ENCODE results near the gene EPHB6. TPM values are rescaled to one million over a fixed set of nuclear protein-coding genes. Genes with fewer than 3 reads are reported as not detected.
A peak's percentile ranks its signal among the peaks of the same experiment; 100 is the strongest.

EPHB6 gene
- total RNA-seq, 2 donors from 2014 or later, result 9.3 to 11.1 TPM

DNA sequence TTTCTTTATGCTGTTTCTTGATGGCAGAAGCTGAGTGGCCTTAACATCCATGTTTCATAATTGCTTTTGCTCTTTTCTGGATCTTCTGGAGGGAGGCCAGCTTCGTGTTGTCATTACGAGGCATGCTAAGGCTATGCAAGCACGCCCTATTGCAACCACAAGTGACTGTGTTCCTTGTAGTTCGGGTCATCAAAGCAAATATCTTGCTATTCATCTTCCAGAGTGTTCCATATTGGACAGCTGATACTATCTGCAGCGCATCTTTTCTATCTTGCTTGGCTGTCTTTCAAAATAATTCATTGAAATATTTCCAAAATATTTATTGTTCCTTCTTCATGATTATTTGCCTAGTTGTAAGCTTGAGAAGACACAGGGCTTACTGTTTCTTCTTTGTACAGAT is 5.0 kb downstream of the EPHB6 start:
- peak; percentile 58 for DNase-seq
- intact Hi-C loops (cut with DNase I), result loop anchor here in 1 of 2 donors (10.0 kb wide), 2 partner anchors 65 to 145 kb away; no protein-coding TSS in a partner anchor
- no peak for ATAC-seq

DNA sequence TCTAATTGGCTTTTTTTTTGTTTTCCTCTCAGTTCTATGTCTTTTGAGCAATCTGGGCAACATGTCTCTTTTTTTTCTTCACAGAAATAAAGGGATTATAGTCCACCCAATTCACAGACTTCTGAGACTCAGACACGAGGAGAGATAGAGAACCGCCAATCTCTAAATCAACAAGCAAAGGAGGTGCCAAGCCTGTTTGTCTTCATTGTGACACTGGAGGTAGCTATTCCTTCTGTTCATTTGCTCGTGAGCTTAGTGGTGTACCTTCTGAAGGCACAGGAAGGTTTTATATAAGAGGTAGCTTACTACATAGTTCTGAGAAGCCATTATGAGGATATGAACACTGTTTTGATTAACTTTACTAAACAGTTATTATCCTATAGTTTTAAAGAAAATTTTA is 6.1 kb downstream of the EPHB6 start:
- ATAC-seq (no peak), DNase-seq (no peak)
- intact Hi-C loops (cut with DNase I), result no loop called here

DNA sequence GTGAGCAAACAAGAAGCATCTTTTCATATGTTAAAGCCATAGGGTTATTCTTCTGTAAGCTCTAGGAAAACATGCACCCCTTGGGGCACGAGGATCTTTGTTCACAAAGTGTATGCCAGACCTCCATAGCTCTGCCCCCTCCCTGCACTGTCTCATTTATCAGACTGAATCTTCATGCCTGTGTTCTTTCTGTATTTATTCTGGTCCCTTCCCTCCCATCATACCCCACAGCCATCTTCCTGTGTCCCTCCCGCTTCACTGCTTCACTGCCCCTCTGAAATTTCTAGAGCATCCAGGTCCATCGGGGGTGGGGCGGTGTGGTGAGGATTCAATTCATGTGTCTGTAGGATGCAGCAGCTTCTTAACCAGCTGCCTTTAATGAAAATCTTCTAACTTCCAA is 7.5 kb downstream of the EPHB6 start:
- intact Hi-C loops (cut with DNase I), result no loop called here
- ATAC-seq, result no peak
- no peak for DNase-seq

DNA sequence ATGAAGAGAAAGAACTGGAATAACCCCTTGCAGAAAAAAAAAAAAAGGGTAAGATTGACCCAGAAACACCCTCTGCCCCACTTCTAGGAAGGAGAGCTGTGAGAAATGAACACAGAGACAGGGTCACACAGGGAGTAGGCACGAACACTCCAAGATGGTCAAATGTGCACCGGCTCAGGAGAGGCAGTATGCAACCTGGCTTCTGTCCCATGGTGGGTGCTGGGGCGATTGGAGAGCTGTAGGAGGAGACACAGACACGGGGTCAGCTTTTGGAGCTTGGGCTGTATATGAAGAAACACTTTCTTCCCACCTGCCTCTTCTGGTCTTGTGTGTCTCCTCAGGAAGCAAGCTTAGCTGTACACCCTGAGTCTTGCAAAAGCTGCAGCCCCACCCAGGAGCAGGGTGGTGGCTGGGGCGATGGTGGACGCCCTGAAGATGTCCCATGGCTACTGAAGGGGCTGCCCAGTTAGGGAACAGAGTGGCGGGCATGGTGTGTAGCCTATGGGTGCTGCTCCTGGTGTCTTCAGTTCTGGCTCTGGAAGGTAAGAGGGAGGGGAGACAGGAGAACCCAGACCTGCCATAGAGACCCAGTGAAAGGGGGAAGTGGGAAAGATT is 8.0 kb downstream of the EPHB6 start:
- ATAC-seq (no peak), DNase-seq (no peak)
- intact Hi-C loops (cut with DNase I), result no loop called here

DNA sequence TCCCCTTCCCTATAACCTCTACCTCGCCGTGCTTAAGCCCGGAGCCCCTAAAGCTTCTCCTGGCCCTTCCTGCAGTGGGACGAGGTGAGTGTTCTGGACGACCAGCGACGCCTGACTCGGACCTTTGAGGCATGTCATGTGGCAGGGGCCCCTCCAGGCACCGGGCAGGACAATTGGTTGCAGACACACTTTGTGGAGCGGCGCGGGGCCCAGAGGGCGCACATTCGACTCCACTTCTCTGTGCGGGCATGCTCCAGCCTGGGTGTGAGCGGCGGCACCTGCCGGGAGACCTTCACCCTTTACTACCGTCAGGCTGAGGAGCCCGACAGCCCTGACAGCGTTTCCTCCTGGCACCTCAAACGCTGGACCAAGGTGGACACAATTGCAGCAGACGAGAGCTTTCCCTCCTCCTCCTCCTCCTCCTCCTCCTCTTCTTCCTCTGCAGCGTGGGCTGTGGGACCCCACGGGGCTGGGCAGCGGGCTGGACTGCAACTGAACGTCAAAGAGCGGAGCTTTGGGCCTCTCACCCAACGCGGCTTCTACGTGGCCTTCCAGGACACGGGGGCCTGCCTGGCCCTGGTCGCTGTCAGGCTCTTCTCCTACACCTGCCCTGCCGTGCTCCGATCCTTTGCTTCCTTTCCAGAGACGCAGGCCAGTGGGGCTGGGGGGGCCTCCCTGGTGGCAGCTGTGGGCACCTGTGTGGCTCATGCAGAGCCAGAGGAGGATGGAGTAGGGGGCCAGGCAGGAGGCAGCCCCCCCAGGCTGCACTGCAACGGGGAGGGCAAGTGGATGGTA is 9.2 kb downstream of the EPHB6 start:
- intact Hi-C loops (cut with DNase I), result no loop called here
- no peak for ATAC-seq
- DNase-seq, result no peak

DNA sequence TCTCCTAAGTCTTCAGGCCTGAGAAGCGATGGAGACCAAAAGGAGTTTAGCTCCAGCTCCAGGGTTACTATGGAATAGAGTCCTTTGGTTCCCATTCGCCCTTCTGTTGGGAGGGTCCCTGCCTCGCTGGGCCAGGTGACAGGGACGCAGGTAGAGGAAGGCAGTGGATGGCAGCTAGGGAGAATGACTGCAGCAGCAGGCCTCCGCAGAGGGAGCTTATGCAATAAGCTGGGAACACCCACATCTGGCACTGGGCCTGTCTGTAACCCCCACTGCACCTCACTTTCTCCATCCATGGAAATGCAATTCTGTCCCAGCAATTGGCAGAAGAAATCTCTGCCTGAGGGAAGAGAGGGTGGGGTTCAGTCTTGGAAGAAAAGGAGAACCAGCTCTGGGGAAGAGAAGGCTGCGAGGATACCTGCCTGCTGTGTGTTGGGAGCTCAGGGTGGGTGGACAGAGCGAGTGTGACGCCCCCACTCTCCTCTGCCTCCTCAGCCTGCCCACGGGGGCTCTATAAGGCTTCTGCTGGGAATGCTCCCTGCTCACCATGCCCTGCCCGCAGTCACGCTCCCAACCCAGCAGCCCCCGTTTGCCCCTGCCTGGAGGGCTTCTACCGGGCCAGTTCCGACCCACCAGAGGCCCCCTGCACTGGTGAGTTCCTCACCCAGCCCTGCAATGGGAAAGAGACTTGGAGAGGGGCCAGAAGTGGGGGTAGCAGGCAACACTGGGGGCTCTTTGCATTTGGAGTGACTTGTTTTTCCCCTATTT is 10.3 kb downstream of the EPHB6 start:
- DNase-seq (no peak), ATAC-seq (no peak)
- intact Hi-C loops (cut with DNase I), result no loop called here

DNA sequence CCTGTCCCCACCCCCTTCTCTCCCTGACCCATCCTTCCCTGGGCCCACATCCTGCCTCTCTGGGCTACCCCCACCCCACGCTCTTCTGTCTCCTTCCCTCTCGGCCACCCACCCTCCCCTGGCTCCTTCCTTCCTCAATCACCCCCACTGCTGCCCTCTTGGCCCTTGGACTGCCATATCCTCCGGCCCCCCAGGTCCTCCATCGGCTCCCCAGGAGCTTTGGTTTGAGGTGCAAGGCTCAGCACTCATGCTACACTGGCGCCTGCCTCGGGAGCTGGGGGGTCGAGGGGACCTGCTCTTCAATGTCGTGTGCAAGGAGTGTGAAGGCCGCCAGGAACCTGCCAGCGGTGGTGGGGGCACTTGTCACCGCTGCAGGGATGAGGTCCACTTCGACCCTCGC is 10.9 kb downstream of the EPHB6 start:
- no peak for ATAC-seq
- intact Hi-C loops (cut with DNase I), result no loop called here
- DNase-seq, result no peak

DNA sequence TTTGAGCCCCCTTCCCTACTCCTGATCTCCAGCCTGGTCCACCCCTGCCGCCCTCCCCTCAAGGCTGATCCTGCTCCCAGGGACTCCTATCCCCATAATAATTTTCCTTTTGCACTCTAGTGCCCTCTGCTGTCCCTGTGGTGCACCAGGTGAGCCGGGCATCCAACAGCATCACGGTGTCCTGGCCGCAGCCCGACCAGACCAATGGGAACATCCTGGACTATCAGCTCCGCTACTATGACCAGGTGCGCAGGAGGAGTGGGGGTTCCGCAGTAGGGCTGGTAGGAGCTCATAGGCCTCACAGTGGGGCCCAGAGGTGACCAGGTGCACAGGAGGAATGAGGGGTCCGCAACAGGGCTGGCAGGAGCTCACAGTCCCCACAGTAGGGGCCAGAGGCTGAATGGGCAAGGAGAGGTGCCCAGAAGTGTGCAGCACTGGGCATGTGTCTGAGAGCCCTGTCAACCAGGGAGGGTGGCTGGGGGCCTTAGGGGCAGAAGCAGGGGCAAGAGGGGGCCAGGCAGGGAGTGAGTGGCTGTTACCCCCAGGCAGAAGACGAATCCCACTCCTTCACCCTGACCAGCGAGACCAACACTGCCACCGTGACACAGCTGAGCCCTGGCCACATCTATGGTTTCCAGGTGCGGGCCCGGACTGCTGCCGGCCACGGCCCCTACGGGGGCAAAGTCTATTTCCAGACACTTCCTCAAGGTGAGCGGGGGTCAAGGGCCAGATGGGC is 11.7 kb downstream of the EPHB6 start:
- ATAC-seq (peak; percentile 52 to 61), DNase-seq (no peak)
- intact Hi-C loops (cut with DNase I), result no loop called here

DNA sequence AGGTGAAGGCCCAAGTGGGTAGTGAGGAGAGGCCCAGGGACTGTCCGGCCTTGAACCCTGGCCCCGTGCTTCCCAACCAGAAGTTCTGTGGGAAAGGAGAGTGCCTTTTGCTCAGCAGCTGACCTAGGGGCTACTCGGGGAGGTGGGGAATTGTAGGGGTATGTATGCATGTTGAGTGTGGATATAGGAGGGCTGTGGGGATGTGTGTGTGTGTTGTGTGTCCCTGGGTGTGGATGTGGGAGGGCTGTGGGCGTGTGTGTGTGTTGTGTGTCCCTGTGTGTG is 12.2 kb downstream of the EPHB6 start:
- no peak for ATAC-seq
- intact Hi-C loops (cut with DNase I), result no loop called here
- DNase-seq, result no peak

DNA sequence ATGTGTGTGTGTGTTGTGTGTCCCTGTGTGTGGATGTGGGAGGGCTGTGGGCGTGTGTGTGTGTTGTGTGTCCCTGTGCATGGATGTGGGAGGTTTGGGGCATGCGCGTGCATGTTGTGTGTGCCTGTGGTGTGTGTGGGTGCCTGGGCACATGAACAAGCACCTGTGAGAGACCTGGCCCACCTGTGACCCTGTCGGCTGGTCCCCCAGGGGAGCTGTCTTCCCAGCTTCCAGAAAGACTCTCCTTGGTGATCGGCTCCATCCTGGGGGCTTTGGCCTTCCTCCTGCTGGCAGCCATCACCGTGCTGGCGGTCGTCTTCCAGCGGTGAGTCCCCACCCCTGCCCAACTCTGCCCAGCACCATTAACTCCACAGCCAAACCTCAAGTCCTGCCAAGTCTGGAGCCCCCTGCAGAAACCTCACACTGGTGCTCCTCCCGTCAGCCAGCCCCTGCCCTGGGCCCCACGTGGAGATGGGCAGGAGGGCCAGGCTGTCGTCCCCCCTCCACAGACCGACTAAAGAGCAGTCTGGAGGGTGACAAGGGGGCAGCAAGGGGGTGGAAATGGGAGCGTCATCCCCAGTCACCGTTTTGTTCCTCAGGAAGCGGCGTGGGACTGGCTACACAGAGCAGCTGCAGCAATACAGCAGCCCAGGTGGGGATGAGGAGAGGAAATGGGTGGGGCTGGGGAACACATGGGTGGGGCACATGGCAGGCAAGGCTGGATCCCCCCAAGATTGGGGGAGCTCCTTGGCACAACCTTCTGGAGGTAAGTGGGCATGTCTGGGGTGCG is 12.7 kb downstream of the EPHB6 start:
- no peak for ATAC-seq
- DNase-seq, result no peak
- intact Hi-C loops (cut with DNase I), result no loop called here

DNA sequence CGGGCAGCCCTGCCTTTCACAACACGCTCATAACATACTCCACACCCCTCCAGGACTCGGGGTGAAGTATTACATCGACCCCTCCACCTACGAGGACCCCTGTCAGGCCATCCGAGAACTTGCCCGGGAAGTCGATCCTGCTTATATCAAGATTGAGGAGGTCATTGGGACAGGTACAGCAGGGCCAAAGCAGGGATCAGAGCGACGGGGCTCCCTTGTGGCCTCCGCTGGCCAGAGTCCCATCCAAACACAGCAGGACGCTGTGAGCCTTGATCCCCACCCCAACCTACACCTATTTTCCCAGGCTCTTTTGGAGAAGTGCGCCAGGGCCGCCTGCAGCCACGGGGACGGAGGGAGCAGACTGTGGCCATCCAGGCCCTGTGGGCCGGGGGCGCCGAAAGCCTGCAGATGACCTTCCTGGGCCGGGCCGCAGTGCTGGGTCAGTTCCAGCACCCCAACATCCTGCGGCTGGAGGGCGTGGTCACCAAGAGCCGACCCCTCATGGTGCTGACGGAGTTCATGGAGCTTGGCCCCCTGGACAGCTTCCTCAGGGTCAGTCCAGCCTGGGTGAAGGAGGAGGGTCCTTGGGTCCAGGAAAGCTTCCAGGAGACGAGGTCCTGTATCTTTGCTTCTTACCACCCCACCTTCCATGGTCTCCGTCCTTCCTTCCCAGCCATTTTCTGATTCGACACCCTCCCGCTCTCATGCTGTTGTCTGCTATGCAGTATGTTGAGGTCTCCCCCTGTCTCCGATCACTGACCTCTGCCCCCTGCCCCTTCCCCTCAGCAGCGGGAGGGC is 13.5 kb downstream of the EPHB6 start:
- no peak for DNase-seq
- no peak for ATAC-seq
- intact Hi-C loops (cut with DNase I), result no loop called here

DNA sequence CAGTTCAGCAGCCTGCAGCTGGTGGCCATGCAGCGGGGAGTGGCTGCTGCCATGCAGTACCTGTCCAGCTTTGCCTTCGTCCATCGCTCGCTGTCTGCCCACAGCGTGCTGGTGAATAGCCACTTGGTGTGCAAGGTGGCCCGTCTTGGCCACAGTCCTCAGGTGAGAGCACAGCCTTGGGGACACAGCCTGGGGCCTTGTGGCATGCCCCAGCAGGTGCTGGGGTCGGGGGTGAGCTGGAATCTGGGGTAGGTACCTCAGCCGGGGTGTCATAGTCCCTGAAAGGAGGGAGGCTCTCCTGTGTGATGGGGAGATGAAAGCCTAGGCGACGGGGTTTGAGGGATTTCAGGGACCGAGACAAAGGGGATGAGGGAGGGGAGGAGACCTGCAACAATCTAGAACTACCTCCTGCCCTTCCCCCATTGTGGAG is 14.1 kb downstream of the EPHB6 start:
- DNase-seq (no peak), ATAC-seq (no peak)
- intact Hi-C loops (cut with DNase I), result no loop called here

DNA sequence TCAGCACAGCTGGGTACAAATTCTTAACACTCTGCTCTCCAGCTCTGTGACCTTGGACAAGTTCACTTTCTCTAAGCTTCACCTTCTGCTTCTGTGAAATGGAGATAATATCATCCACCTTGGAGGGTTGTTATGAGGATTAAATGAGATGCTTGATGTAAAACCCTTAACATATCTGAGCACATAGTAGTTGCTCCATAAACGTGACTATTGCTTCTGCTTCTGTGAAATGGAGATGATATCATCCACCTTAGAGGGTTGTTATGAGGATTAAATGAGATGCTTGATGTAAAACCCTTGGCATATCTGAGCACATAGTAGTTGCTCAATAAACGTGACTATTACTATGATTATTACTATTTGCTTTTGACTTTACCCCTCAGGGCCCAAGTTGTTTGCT is 14.6 kb downstream of the EPHB6 start:
- ATAC-seq (no peak), DNase-seq (no peak)
- intact Hi-C loops (cut with DNase I), result no loop called here

DNA sequence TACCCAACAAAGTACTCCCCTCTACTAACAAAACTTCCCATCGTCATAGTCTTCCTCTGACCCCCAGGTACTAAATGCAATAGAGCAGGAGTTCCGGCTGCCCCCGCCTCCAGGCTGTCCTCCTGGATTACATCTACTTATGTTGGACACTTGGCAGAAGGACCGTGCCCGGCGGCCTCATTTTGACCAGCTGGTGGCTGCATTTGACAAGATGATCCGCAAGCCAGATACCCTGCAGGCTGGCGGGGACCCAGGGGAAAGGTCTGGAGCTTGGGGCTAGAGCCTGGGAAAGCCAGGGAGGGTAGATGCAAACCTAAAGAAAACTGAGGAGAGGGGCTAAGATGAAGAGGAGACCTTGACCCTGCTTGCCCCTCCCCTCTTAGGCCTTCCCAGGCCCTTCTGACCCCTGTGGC is 15.3 kb downstream of the EPHB6 start:
- intact Hi-C loops (cut with DNase I), result no loop called here
- DNase-seq (no peak), ATAC-seq (no peak)

DNA sequence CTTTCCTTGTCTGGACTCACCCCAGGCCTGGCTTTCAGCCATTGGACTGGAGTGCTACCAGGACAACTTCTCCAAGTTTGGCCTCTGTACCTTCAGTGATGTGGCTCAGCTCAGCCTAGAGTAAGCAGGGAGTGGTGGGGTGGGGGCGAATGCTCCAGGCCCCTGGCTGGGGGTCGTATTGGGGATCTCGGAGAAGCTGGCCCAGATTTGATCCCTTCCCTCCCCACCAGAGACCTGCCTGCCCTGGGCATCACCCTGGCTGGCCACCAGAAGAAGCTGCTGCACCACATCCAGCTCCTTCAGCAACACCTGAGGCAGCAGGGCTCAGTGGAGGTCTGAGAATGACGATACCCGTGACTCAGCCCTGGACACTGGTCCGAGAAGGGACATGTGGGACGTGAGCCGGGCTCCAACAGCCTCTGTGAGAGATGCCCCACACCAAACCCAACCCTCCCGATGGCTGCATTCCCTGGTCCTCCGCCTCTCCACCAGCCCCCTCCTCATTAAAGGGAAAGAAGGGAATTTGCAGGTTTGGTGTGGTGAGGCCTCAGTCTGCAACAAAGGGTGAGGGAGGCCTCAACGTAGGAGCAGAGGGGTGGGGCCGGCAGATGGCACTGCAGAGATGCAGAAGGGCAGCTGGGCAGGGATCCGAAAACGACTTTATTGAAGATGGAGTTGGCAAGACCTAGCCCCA is 15.8 kb downstream of the EPHB6 start:
- intact Hi-C loops (cut with DNase I), result no loop called here
- no peak for ATAC-seq
- no peak for DNase-seq

DNA sequence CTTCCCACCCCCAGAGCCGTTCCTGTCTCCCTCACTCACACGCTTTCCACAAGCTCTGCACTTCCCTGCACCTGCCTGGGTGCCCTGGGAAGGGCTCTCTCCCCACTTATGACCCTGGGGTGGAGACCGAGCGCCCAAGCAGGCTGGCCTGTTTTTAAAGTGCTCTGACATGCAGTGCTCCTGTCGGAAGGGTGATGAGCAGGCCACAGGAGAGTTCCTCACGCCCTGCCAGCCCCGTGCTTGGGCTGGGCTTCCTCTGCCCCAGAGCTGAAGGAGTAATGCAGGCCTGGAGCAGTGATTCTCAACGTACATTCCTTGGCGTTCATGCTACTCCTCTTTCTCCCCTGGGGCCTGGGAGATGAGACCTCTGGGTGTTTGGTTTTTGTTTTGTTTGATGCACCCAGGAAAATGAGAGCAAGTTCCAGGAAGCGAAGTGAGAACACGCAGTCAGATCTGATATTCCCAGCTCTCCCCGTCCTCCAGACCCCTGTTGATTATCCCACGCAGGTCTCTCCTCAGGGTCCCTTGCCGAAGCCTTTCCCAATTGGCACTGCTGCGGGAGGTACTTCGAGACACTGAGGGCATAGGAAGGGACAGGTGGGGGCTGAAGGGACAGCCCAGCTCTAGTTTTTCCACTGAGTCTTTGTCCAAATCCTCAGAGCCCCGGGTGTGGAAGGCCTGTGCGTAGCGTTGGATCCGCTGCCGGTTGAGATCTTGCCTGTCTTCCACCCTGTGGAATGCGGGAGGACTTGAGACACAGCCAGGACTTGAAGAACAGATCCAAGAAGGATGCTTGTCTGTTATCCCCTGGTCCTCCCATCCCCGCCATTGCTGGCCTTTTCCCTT is 16.6 kb downstream of the EPHB6 start:
- DNase-seq (no peak), ATAC-seq (no peak)
- intact Hi-C loops (cut with DNase I), result no loop called here

DNA sequence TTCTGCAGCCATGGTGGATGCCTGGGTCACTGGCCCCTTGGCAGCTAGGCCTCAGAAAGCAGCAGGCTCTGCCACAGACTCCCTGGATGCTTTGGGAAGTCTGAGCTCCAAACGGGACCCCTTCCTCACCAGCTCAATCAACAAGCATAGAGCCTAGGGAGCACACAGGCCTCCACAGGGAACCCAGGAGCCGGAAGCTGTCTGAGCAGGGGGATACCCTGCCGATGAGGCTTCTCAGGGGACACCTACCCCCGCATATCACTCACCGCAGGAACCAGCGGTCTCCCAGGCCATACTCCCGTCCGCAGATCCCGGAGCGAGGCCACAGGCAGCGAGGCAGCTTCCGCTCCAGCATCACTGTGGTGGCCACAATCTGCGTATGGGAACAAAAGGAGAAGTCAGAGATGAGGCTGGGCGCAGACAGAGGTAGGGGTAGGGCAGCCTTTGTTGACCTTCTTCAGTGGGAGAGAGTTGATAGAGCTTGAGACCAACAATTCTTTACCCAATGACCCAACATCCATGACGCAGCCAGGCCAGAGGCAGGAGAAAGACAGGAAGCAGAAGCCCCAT is 17.3 kb downstream of the EPHB6 start:
- intact Hi-C loops (cut with DNase I), result no loop called here
- ATAC-seq, result no peak
- no peak for DNase-seq

All from left cardiac atrium (tissue), 4 donors.